ENCODE data around the gene SAE1.
A peak's percentile ranks its signal among the peaks of the same experiment; 100 is the strongest.

The SAE1 gene

GRCh38 chr19:47221890-47222289, 91.3 kb downstream of the SAE1 start:
- Mint-ChIP-seq H3K36me3 (ENCODE audit: low read depth) (peaks cover 5% of the 10 kb centered on the region), H3K4me3 (no peak overlapping the region), H3K27ac (peak overlapping the region in 2 of 3 experiments; percentile 8 to 56), H3K27me3 (ENCODE audit: low read depth) (peaks cover 4% of the 10 kb centered on the region), H3K4me1 (peaks cover 6% of the 10 kb centered on the region), H3K9me3 (no peaks in the 10 kb centered on the region)
- TF ChIP-seq CTCF (IDR thresholded peaks at IDR 0.05; ENCODE audit: unreplicated experiment in 3 of 3): no peak

GRCh38 chr19:47225746-47226425, 95.3 kb downstream of the SAE1 start:
- Mint-ChIP-seq H3K9me3 (no peaks in the 10 kb centered on the region), H3K4me1 (peaks cover 6% of the 10 kb centered on the region)

GRCh38 chr19:47226426-47227351, 96.1 kb downstream of the SAE1 start:
- H3K27ac Mint-ChIP-seq: peak overlapping the region in 2 of 3 experiments; percentile 77 to 92
- no peaks in the 10 kb centered on the region for H3K9me3 Mint-ChIP-seq
- peaks cover 11% of the 10 kb centered on the region for H3K4me1 Mint-ChIP-seq
- peak overlapping the region; percentile 79 to 86 (median 85) for H3K4me3 Mint-ChIP-seq
- no peak for TF ChIP-seq CTCF (IDR thresholded peaks at IDR 0.05; ENCODE audit: unreplicated experiment in 3 of 3)
- H3K27me3 Mint-ChIP-seq (ENCODE audit: low read depth): peaks cover 5% of the 10 kb centered on the region
- H3K36me3 Mint-ChIP-seq (ENCODE audit: low read depth): peaks cover 5% of the 10 kb centered on the region

More at GRCh38 chr19:47225746-47226425, 95.3 kb downstream of the SAE1 start:
- TF ChIP-seq CTCF (IDR thresholded peaks at IDR 0.05; ENCODE audit: unreplicated experiment in 3 of 3): peak in 2 of 3 experiments; percentile 31 to 32
- Mint-ChIP-seq H3K36me3 (ENCODE audit: low read depth) (peaks cover 5% of the 10 kb centered on the region), H3K27ac (peak overlapping the region; percentile 86 to 94 (median 93)), H3K27me3 (ENCODE audit: low read depth) (peaks cover under 1% of the 10 kb centered on the region), H3K4me3 (peak overlapping the region; percentile 77 to 79 (median 79))

GRCh38 chr19:47227352-47228167, 96.9 kb downstream of the SAE1 start:
- Mint-ChIP-seq H3K4me3 (peak overlapping the region; percentile 79 to 86 (median 85)), H3K27ac (peak overlapping the region; percentile 43 to 92 (median 92)), H3K36me3 (ENCODE audit: low read depth) (peaks cover 5% of the 10 kb centered on the region), H3K4me1 (peaks cover 15% of the 10 kb centered on the region), H3K27me3 (ENCODE audit: low read depth) (peaks cover 6% of the 10 kb centered on the region), H3K9me3 (no peaks in the 10 kb centered on the region)
- TF ChIP-seq CTCF (IDR thresholded peaks at IDR 0.05; ENCODE audit: unreplicated experiment in 3 of 3): no peak

- Mint-ChIP-seq H3K27ac (peak overlapping the region in 1 of 3 experiments; percentile 92), H3K27me3 (ENCODE audit: low read depth) (peaks cover 6% of the 10 kb centered on the region), H3K9me3 (no peaks in the 10 kb centered on the region), H3K36me3 (ENCODE audit: low read depth) (peaks cover 5% of the 10 kb centered on the region), H3K4me3 (no peak overlapping the region), H3K4me1 (peaks cover 18% of the 10 kb centered on the region)
- no peak for TF ChIP-seq CTCF (IDR thresholded peaks at IDR 0.05; ENCODE audit: unreplicated experiment in 3 of 3)
These were observed 97.7 kb downstream of the SAE1 start for GRCh38 chr19:47228168-47228936.

Measured in nephron (organoid).